ENCODE data around the gene AOPEP.
"Not testable (repeated sequence)": the region's sequence is repeated elsewhere in the genome, so short reads cannot be mapped to it uniquely, and the experiment has no call there.

AOPEP gene

GRCh38 chr9:94923326-94924089, 197.0 kb downstream of the AOPEP start:
- no peak for DNase-seq

- DNase-seq: no peak
These were observed 199.4 kb downstream of the AOPEP start for GRCh38 chr9:94925751-94926430.

- DNase-seq: no peak
These were observed 199.9 kb downstream of the AOPEP start for GRCh38 chr9:94926431-94926800.

GRCh38 chr9:94927048-94927761, 200.7 kb downstream of the AOPEP start:
- DNase-seq: no peak

- DNase-seq: no peak
These were observed 201.5 kb downstream of the AOPEP start for GRCh38 chr9:94927762-94928670.

GRCh38 chr9:94928691-94929368, 202.3 kb downstream of the AOPEP start:
- no peak for DNase-seq

GRCh38 chr9:94929369-94929756, 202.9 kb downstream of the AOPEP start:
- no peak for DNase-seq

GRCh38 chr9:94931036-94931633, 204.6 kb downstream of the AOPEP start:
- no peak for DNase-seq

GRCh38 chr9:94931740-94932139, 205.2 kb downstream of the AOPEP start:
- no peak for DNase-seq

GRCh38 chr9:94932652-94933510, 206.4 kb downstream of the AOPEP start:
- DNase-seq: no peak

- DNase-seq: no peak
These were observed 207.0 kb downstream of the AOPEP start for GRCh38 chr9:94933511-94933828.

GRCh38 chr9:94934816-94935328, 208.4 kb downstream of the AOPEP start:
- no peak for DNase-seq

GRCh38 chr9:94935396-94935795, 208.9 kb downstream of the AOPEP start:
- DNase-seq: no peak

- DNase-seq: no peak
These were observed 209.9 kb downstream of the AOPEP start for GRCh38 chr9:94936419-94936818.

GRCh38 chr9:94937214-94937903, 210.9 kb downstream of the AOPEP start:
- no peak for DNase-seq

GRCh38 chr9:94938384-94938783, 211.9 kb downstream of the AOPEP start:
- DNase-seq: no peak

GRCh38 chr9:94940296-94940695, 213.8 kb downstream of the AOPEP start:
- not testable (repeated sequence) for DNase-seq

GRCh38 chr9:94941211-94941875, 214.8 kb downstream of the AOPEP start:
- DNase-seq: no peak

- no peak for DNase-seq
These were observed 218.1 kb downstream of the AOPEP start for GRCh38 chr9:94944626-94945025.
